Left ventricle myocardium inferior (tissue), 1 donor: ENCODE measurements around the gene KIF11. TPM values are rescaled to one million over a fixed set of nuclear protein-coding genes. Genes with fewer than 3 reads are reported as not detected.

Source experiments
- DNase-seq: peaks from one replicate; pipeline ENCODE4 v3.0.0-alpha.2; 2020
- H3K27ac ChIP-seq: fragments of 200-600 bp; replicated peaks from 2 replicates; pipeline ENCODE4 v1.8.0; 2021
- H3K27me3 ChIP-seq: fragments of 200-600 bp; 2 replicates; pipeline ENCODE4 v1.8.0; 2021; ENCODE audit warnings: low read depth
- H3K36me3 ChIP-seq: fragments of 200-600 bp; 2 replicates; pipeline ENCODE4 v1.8.0; 2021
- H3K4me1 ChIP-seq: fragments of 200-600 bp; 2 replicates; pipeline ENCODE4 v1.8.0; 2021
- H3K4me3 ChIP-seq: fragments of 200-600 bp; 2 replicates; pipeline ENCODE4 v1.8.0; 2021; ENCODE audit warnings: mild to moderate bottlenecking, moderate library complexity
- H3K9me3 ChIP-seq: fragments of 200-600 bp; replicated peaks from 2 replicates; pipeline ENCODE4 v1.8.0; 2021
- CTCF ChIP-seq: fragments of 200-600 bp; IDR thresholded peaks from 2 replicates; pipeline ENCODE4 v1.8.0; 2021; ENCODE audit warnings: antibody characterized with exemption, mild to moderate bottlenecking, borderline replicate concordance
- intact Hi-C: fragments of 100-400 bp; cut with micrococcal nuclease; formaldehyde crosslinking; loops from one replicate; pipeline ENCODE4 v1.11.0; 2022
- total RNA-seq: library from RNA; stranded (reverse); fragmentation: NEBNext Ultra II Directional; extraction: Animal tissue kit (Norgen Biotek cat#: 25700); gene quantifications from one replicate; pipeline ENCODE4 v1.2.1, GENCODE V29; 2021
- donor health status: DM: no; HTN: yes; CAD: no; lungs with severe emphysema.

KIF11 gene
- total RNA-seq, 1 donor from 2014 or later: 0.96 TPM

- H3K36me3 ChIP-seq: no peaks in the 10 kb centered on the region
These were observed 26.4 kb downstream of the KIF11 start for GRCh38 chr10:92619368-92619767.

GRCh38 chr10:92627845-92628480, 35.0 kb downstream of the KIF11 start:
- Histone ChIP-seq H3K27ac (no peak overlapping the region), H3K9me3 (no peaks in the 10 kb centered on the region), H3K4me1 (no peaks in the 10 kb centered on the region), H3K4me3 (no peak overlapping the region), H3K27me3 (no peaks in the 10 kb centered on the region), H3K36me3 (no peaks in the 10 kb centered on the region)
- TF ChIP-seq CTCF: no peak
- intact Hi-C loops: no loop called here
- no peak for DNase-seq

More at GRCh38 chr10:92619368-92619767, 26.4 kb downstream of the KIF11 start:
- Histone ChIP-seq H3K9me3 (no peaks in the 10 kb centered on the region), H3K4me1 (no peaks in the 10 kb centered on the region), H3K4me3 (no peak overlapping the region), H3K27ac (no peak overlapping the region), H3K27me3 (no peaks in the 10 kb centered on the region)
- DNase-seq: no peak
- no peak for TF ChIP-seq CTCF
- intact Hi-C loops: no loop called here

- no peaks in the 10 kb centered on the region for H3K9me3 ChIP-seq
- intact Hi-C loops: no loop called here
- no peak for DNase-seq
- no peaks in the 10 kb centered on the region for H3K4me1 ChIP-seq
- TF ChIP-seq CTCF: no peak
- H3K27ac ChIP-seq: no peak overlapping the region
- H3K36me3 ChIP-seq: no peaks in the 10 kb centered on the region
- H3K27me3 ChIP-seq: no peaks in the 10 kb centered on the region
- no peak overlapping the region for H3K4me3 ChIP-seq
These were observed 37.0 kb downstream of the KIF11 start for GRCh38 chr10:92629945-92630344.

GRCh38 chr10:92638037-92638436, 45.1 kb downstream of the KIF11 start:
- no peak for TF ChIP-seq CTCF
- Histone ChIP-seq H3K27ac (no peak overlapping the region), H3K4me1 (no peaks in the 10 kb centered on the region), H3K4me3 (no peak overlapping the region), H3K9me3 (no peaks in the 10 kb centered on the region), H3K36me3 (no peaks in the 10 kb centered on the region), H3K27me3 (no peaks in the 10 kb centered on the region)
- intact Hi-C loops: no loop called here
- no peak for DNase-seq

GRCh38 chr10:92640107-92640506, 47.2 kb downstream of the KIF11 start:
- intact Hi-C loops: no loop called here
- DNase-seq: no peak
- TF ChIP-seq CTCF: no peak
- no peak overlapping the region for H3K27ac ChIP-seq
- H3K4me1 ChIP-seq: no peaks in the 10 kb centered on the region
- no peak overlapping the region for H3K4me3 ChIP-seq
- H3K36me3 ChIP-seq: no peaks in the 10 kb centered on the region
- no peaks in the 10 kb centered on the region for H3K27me3 ChIP-seq
- H3K9me3 ChIP-seq: no peaks in the 10 kb centered on the region
